Kidney (tissue), 14 donors: ENCODE data around the gene PTGIS. TPM values are rescaled to one million over a fixed set of nuclear protein-coding genes. Genes with fewer than 3 reads are reported as not detected.
A peak's percentile ranks its signal among the peaks of the same experiment; 100 is the strongest.

Source experiments
- DNase-seq, 5 donors: peaks; one replicate each; pipeline ENCODE4 v3.0.0-alpha.2; 2013 to 2020
- FAIRE-seq: peaks from 2 replicates; lab custom pipeline; 2012; peaks lifted over from hg19 to GRCh38; lab: Jason Lieb, UNC
- H3K27ac ChIP-seq, 2 donors: one replicate each; pipeline ENCODE4 v1.7.0; 2013; ENCODE audit warnings: low read depth in 2 of 2, low read length in 2 of 2, inconsistent platforms in 1 of 2
- H3K27me3 ChIP-seq: one replicate; pipeline ENCODE4 v1.7.1; 2013; ENCODE audit warnings: low read length, inconsistent platforms; ENCODE audit not compliant: control insufficient read depth, insufficient read depth
- H3K36me3 ChIP-seq, 3 donors: one replicate each; pipeline versions ENCODE4 v1.7.0 to v1.7.1; 2013; ENCODE audit warnings: low read length in 3 of 3, control low read depth in 1 of 3, inconsistent platforms in 1 of 3; ENCODE audit not compliant: insufficient read depth in 3 of 3, control insufficient read depth in 2 of 3
- H3K4me1 ChIP-seq, 3 donors: one replicate each; pipeline versions ENCODE4 v1.7.0 to v1.7.1; 2013; ENCODE audit warnings: low read length in 3 of 3, inconsistent platforms in 1 of 3, low read depth in 1 of 3; ENCODE audit not compliant: control insufficient read depth in 2 of 3, insufficient read depth in 2 of 3
- H3K4me3 ChIP-seq, 3 donors: one replicate each; pipeline versions ENCODE4 v1.7.0 to v1.8.1; 2013; ENCODE audit warnings: low read length in 3 of 3, control low read depth in 1 of 3, inconsistent platforms in 1 of 3
- H3K9ac ChIP-seq, 3 donors: one replicate each; pipeline versions ENCODE4 v1.7.0 to v1.7.1; 2013; ENCODE audit warnings: low read length in 3 of 3, control low read depth in 1 of 3, inconsistent platforms in 1 of 3
- H3K9me3 ChIP-seq, 3 donors: one replicate each; pipeline versions ENCODE4 v1.7.0 to v1.7.1; 2013; ENCODE audit warnings: low read length in 3 of 3, control low read depth in 1 of 3, inconsistent platforms in 1 of 3; ENCODE audit not compliant: control insufficient read depth in 2 of 3, insufficient read depth in 1 of 3
- CTCF ChIP-seq: IDR thresholded peaks from 3 replicates; pipeline ENCODE4 v1.5.1; 2012; ENCODE audit warnings: mild to moderate bottlenecking, moderate library complexity, borderline replicate concordance; ENCODE audit not compliant: insufficient read depth; ENCODE audit errors: extremely low read depth
- intact Hi-C: fragments of 100-400 bp; cut with DNase I; formaldehyde crosslinking; loops from one replicate; pipeline ENCODE4 v1.11.1; 2022
- polyA plus RNA-seq: library from polyadenylated mRNA; stranded (reverse); fragments of 350-450 nt; fragmentation: Illumina TruSeq; extraction: RNeasy Lipid Tissue Mini Kit (QIAGEN cat#74804); gene quantifications from one replicate; pipeline ENCODE4 v1.2.3, GENCODE V29; 2014; ENCODE audit warnings: low read depth, low replicate concordance; ENCODE audit not compliant: insufficient read depth
- total RNA-seq: library from RNA; stranded (reverse); fragmentation: NEBNext Ultra II Directional; extraction: Animal tissue kit (Norgen Biotek cat#: 25700); gene quantifications from one replicate; pipeline ENCODE4 v1.2.1, GENCODE V29; 2021
- donor health status: control.
- donor health status: control.
- donor health status: control.
- donor health status: control.
- donor health status: control.
- donor health status: DM: yes; HTN: yes; CAD: no.
- donor health status: Normal renal cell carcinoma (clear cell type).

Gene PTGIS
- total and polyA plus RNA-seq, 2 donors from 2014 or later = 3.1 to 24.1 TPM

- intact Hi-C loops = no loop called here
- H3K4me1 ChIP-seq = no peaks in the 10 kb centered on the region
- peaks cover 0 to 4% (median 0%) of the 10 kb centered on the region in 3 donors for H3K9me3 ChIP-seq
- TF ChIP-seq CTCF = no peak
- H3K27me3 ChIP-seq = no peaks in the 10 kb centered on the region
- FAIRE-seq (no peak), DNase-seq (peak in 3 of 5 donors; percentile 14 to 46 (median 26))
- H3K36me3 ChIP-seq = no peaks in the 10 kb centered on the region
- H3K27ac ChIP-seq = no peak overlapping the region
- no peak overlapping the region for H3K9ac ChIP-seq
- H3K4me3 ChIP-seq = no peak overlapping the region
Measured at GRCh38 chr20:49572857-49573256, 4.9 kb upstream of the PTGIS start.

GRCh38 chr20:49571553-49571835, 3.6 kb upstream of the PTGIS start:
- DNase-seq (peak in 1 of 5 donors; percentile 10), FAIRE-seq (no peak)
- no peak overlapping the region for H3K9ac ChIP-seq
- H3K4me1 ChIP-seq = peaks cover 0 to 3% (median 0%) of the 10 kb centered on the region in 3 donors
- no peak for TF ChIP-seq CTCF
- peaks cover 0 to 3% (median 0%) of the 10 kb centered on the region in 3 donors for H3K9me3 ChIP-seq
- H3K27me3 ChIP-seq = no peaks in the 10 kb centered on the region
- no peak overlapping the region for H3K4me3 ChIP-seq
- intact Hi-C loops = no loop called here
- no peak overlapping the region for H3K27ac ChIP-seq
- no peaks in the 10 kb centered on the region for H3K36me3 ChIP-seq

- H3K9me3 ChIP-seq = no peaks in the 10 kb centered on the region
- DNase-seq (peak in 1 of 5 donors; percentile 9), FAIRE-seq (no peak)
- no peaks in the 10 kb centered on the region for H3K27me3 ChIP-seq
- no peak overlapping the region for H3K9ac ChIP-seq
- no peak for TF ChIP-seq CTCF
- H3K36me3 ChIP-seq = no peaks in the 10 kb centered on the region
- no peak overlapping the region for H3K4me3 ChIP-seq
- peaks cover 0 to 3% (median 0%) of the 10 kb centered on the region in 3 donors for H3K4me1 ChIP-seq
- H3K27ac ChIP-seq = no peak overlapping the region
- intact Hi-C loops = no loop called here
Measured at GRCh38 chr20:49570828-49571552, 3.1 kb upstream of the PTGIS start.
